Uterus (tissue), 2 donors: ENCODE results near the gene SMAD4.

Experiments used
- CTCF ChIP-seq, 4 experiments: fragments of 200-600 bp in 2 of 4; fragments of 450-650 bp in 2 of 4; sonication (generic) in 2 of 4; IDR thresholded peaks; one replicate each; pipeline ENCODE4 v1.5.1; 2016 to 2019; ENCODE audit warnings: antibody characterized with exemption in 4 of 4, mild to moderate bottlenecking in 2 of 4, moderate library complexity in 1 of 4
- POLR2A ChIP-seq, 2 donors: fragments of 450-650 bp; IDR thresholded peaks; one replicate each; pipeline ENCODE4 v1.6.1; 2016; ENCODE audit warnings: antibody characterized with exemption in 2 of 2, mild to moderate bottlenecking in 1 of 2, moderate library complexity in 1 of 2

- TF ChIP-seq CTCF (IDR thresholded peaks at IDR 0.05), result no peak
- TF ChIP-seq POLR2A (IDR thresholded peaks at IDR 0.05), result no peak
Measured at GRCh38 chr18:51132256-51132935, 102.4 kb downstream of the SMAD4 start.
